Liver (tissue), 9 donors: ENCODE measurements around the gene DDA1. TPM values are rescaled to one million over a fixed set of nuclear protein-coding genes. Genes with fewer than 3 reads are reported as not detected.

ENCODE experiments used
- DNase-seq: peaks from one replicate; pipeline ENCODE4 v3.0.0-alpha.2; 2017; ENCODE audit warnings: low spot score
- H3K27ac ChIP-seq, 2 donors: one replicate each; pipeline ENCODE4 v1.7.0; 2013; ENCODE audit warnings: inconsistent platforms in 2 of 2, low read length in 2 of 2, control low read depth in 1 of 2, low read depth in 1 of 2, mild to moderate bottlenecking in 1 of 2
- H3K27me3 ChIP-seq, 4 donors: one replicate each; pipeline versions ENCODE4 v1.6.1 to v1.7.0; 2013; ENCODE audit warnings: low read length in 3 of 4, inconsistent platforms in 1 of 4, mild to moderate bottlenecking in 1 of 4, moderate library complexity in 1 of 4; ENCODE audit not compliant: control insufficient read depth in 4 of 4, insufficient read depth in 4 of 4
- H3K36me3 ChIP-seq, 4 donors: one replicate each; pipeline versions ENCODE4 v1.6.1 to v1.7.0; 2013; ENCODE audit warnings: low read length in 3 of 4, mild to moderate bottlenecking in 3 of 4, low read depth in 1 of 4, moderate library complexity in 1 of 4; ENCODE audit not compliant: control insufficient read depth in 4 of 4, insufficient read depth in 3 of 4
- H3K4me1 ChIP-seq, 4 donors: one replicate each; pipeline versions ENCODE4 v1.6.1 to v1.7.0; 2013; ENCODE audit warnings: low read length in 3 of 4, mild to moderate bottlenecking in 3 of 4, moderate library complexity in 1 of 4; ENCODE audit not compliant: control insufficient read depth in 4 of 4, insufficient read depth in 4 of 4
- H3K4me3 ChIP-seq, 3 donors: one replicate each; pipeline versions ENCODE4 v1.6.1 to v1.7.0; 2013; ENCODE audit warnings: low read length in 3 of 3, control low read depth in 1 of 3, low read depth in 1 of 3, mild to moderate bottlenecking in 1 of 3
- H3K9ac ChIP-seq, 2 donors: one replicate each; pipeline ENCODE4 v1.7.0; 2013; ENCODE audit warnings: low read length in 2 of 2, mild to moderate bottlenecking in 2 of 2, moderate library complexity in 2 of 2, control low read depth in 1 of 2, low read depth in 1 of 2
- H3K9me3 ChIP-seq, 4 donors: one replicate each; pipeline versions ENCODE4 v1.6.1 to v1.7.0; 2013; ENCODE audit warnings: low read length in 3 of 4; ENCODE audit not compliant: control insufficient read depth in 4 of 4
- EGR1 ChIP-seq, 2 donors: IDR thresholded peaks; 2 replicates each; pipeline ENCODE4 v1.6.1; 2016 to 2018; ENCODE audit warnings: antibody characterized with exemption in 2 of 2, low read depth in 2 of 2
- FOXA1 ChIP-seq: IDR thresholded peaks from 2 replicates; pipeline ENCODE4 v1.6.1; 2016; ENCODE audit warnings: antibody characterized with exemption
- FOXA2 ChIP-seq: IDR thresholded peaks from 2 replicates; pipeline ENCODE4 v1.6.1; 2016; ENCODE audit warnings: antibody characterized with exemption
- GABPA ChIP-seq, 2 donors: IDR thresholded peaks in 1 of 2; conservative IDR thresholded peaks in 1 of 2; 2 replicates each; pipeline ENCODE4 v1.6.1; 2016; ENCODE audit warnings: antibody characterized with exemption in 2 of 2, mild to moderate bottlenecking in 1 of 2, moderate library complexity in 1 of 2
- HNF4A ChIP-seq, 2 donors: conservative IDR thresholded peaks; 2 replicates each; pipeline ENCODE4 v1.6.1; 2016; ENCODE audit warnings: antibody characterized with exemption in 2 of 2, mild to moderate bottlenecking in 2 of 2
- HNF4G ChIP-seq: IDR thresholded peaks from 2 replicates; pipeline ENCODE4 v1.6.1; 2016; ENCODE audit warnings: antibody characterized with exemption
- JUND ChIP-seq, 2 donors: IDR thresholded peaks; 2 replicates each; pipeline ENCODE4 v1.6.1; 2016; ENCODE audit warnings: antibody characterized with exemption in 2 of 2
- RAD21 ChIP-seq, 2 donors: IDR thresholded peaks; 2 replicates each; pipeline ENCODE4 v1.6.1; 2016; ENCODE audit warnings: antibody characterized with exemption in 2 of 2, mild to moderate bottlenecking in 2 of 2
- RXRA ChIP-seq, 2 donors: IDR thresholded peaks; 2 replicates each; pipeline ENCODE4 v1.6.1; 2017 to 2018; ENCODE audit warnings: antibody characterized with exemption in 2 of 2, mild to moderate bottlenecking in 1 of 2
- TAF1 ChIP-seq: conservative IDR thresholded peaks from 2 replicates; pipeline ENCODE4 v1.6.1; 2016; ENCODE audit warnings: antibody characterized with exemption, mild to moderate bottlenecking
- YY1 ChIP-seq: IDR thresholded peaks from 2 replicates; pipeline ENCODE4 v1.6.1; 2016; ENCODE audit warnings: antibody characterized with exemption, mild to moderate bottlenecking
- WGBS: extraction: QIAGEN DNeasy Blood & Tissue Kit; methylation state at CpG from one replicate; pipeline ENCODE4 v1.1.7; 2013; 5-methylcytosine and 5-hydroxymethylcytosine counted together
- polyA plus RNA-seq, 2 donors: library from polyadenylated mRNA; stranded (reverse) in 1 of 2; unstranded in 1 of 2; fragments of 200-250 nt in 1 of 2; fragments of >200 nt in 1 of 2; fragmentation: Nextera tagmentation in 1 of 2; extraction: Ambion mirVana in 1 of 2; gene quantifications; one replicate each; pipeline versions ENCODE4 v1.2.1 to v1.2.3, GENCODE V29; 2013 to 2015
- total RNA-seq, 2 donors: library from RNA; depleted of rRNA; stranded (reverse); fragments of >200 nt; gene quantifications; one replicate each; pipeline ENCODE4 v1.2.3, GENCODE V29; 2014
- TF ChIP-seq, protein P1 (sequence below): IDR thresholded peaks from 2 replicates; pipeline ENCODE4 v1.6.1; 2016; ENCODE audit warnings: antibody characterized with exemption
- TF ChIP-seq, protein P2 (sequence below): IDR thresholded peaks from 2 replicates; pipeline ENCODE4 v1.6.1; 2016; ENCODE audit warnings: antibody characterized with exemption, mild to moderate bottlenecking
- TF ChIP-seq, protein P3 (sequence below): IDR thresholded peaks from 2 replicates; pipeline ENCODE4 v1.6.1; 2016; ENCODE audit warnings: antibody characterized with exemption
- TF ChIP-seq, protein P4 (sequence below): fragments of 150-350 bp; IDR thresholded peaks from 2 replicates; pipeline ENCODE4 v1.5.1; 2017; ENCODE audit warnings: improper control_type of control experiment, low read depth, low read length; ENCODE audit not compliant: missing input control
- donor health status: healthy.
- donor health status: healthy.
- donor health status: healthy.
- donor health status: healthy.
- donor health status: healthy.

Gene DDA1
- total and polyA plus RNA-seq, 4 donors = 7.9 to 37.9 (median 20.8) TPM

DNA sequence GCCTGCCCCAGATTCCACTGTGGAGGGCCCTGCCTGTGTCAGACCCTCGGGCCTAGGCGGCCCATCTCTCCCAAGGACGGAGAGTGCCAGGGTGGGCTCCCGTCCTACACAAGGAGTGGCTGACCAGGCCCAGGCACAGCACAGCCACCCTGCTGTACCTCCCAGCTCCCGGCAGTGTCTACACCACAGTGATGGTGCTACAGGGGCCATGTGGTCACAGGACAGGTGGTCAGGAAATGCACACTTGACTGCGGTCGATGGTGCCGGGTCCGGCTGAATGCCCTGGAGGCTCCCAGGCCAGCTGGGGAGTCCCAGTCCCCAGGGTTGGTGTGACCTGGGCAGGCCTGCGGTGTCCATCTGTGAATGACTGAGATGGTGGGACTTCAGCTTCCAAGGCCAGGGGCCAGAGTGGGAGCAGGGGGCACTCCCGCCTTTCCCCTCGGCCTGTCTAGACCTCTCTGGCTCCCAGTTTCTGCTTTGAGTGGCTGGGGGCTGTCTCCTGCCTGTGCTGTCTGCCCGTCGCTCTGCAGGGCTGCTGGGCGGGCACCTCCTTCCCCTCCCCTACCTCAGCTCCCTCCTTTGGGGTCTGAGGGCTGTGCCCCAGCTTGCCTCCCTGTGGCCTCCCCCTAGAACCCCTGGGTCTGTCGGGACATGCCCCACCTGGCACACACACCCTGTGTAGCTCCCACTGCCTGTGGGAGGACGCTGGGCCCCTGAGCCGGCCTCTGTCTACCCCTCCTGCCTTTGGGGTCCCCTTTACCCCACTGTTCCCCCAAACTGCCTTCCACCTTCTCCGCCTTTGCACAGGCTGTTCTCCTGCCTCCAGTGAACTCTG is 12.5 kb downstream of the DDA1 start:
- Histone ChIP-seq H3K9ac (no peak overlapping the region), H3K36me3 (peaks cover 10 to 27% (median 15%) of the 10 kb centered on the region in 4 donors), H3K4me1 (peaks cover 1 to 20% (median 14%) of the 10 kb centered on the region in 4 donors), H3K27me3 (no peaks in the 10 kb centered on the region), H3K27ac (no peak overlapping the region), H3K4me3 (no peak overlapping the region), H3K9me3 (no peaks in the 10 kb centered on the region)
- no peak for DNase-seq
- TF ChIP-seq FOXA2 = no peak
- no peak for TF ChIP-seq FOXA1
- TF ChIP-seq, protein P1, sequence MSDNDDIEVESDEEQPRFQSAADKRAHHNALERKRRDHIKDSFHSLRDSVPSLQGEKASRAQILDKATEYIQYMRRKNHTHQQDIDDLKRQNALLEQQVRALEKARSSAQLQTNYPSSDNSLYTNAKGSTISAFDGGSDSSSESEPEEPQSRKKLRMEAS = no peak
- TF ChIP-seq YY1 = no peak
- WGBS = 96% methylated on average over 19 of the region's 19 CpGs

DNA sequence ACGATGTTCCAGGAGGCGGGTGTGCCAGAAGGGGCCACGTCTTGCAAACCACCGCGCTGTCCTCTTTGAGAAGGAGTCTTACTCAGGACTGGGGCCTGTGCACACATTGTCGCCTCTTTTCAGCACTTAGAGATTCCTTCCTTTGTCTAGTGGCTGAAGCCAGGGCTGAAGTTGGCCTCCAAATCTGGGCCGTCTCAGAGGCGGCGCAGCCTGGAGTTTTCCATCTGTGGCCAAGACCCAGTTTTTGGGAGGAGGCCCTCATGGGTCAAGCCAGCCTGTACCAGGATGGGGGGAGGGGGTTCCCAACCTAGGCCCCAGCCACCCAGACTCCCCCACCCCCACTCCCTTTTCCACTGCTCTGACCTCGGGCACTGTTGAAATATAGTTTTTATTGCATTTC is 13.5 kb downstream of the DDA1 start:
- TF ChIP-seq EGR1 (IDR thresholded peaks at IDR 0.05; ENCODE audit: low read depth in 2 of 2) (no peak), TAF1 (no peak), GABPA (IDR thresholded peaks at IDR 0.05 in 1 of 2, conservative IDR thresholded peaks at IDR 0.05 in 1 of 2) (no peak), HNF4A (conservative IDR thresholded peaks at IDR 0.05) (no peak), FOXA2 (no peak)
- TF ChIP-seq, protein P2, sequence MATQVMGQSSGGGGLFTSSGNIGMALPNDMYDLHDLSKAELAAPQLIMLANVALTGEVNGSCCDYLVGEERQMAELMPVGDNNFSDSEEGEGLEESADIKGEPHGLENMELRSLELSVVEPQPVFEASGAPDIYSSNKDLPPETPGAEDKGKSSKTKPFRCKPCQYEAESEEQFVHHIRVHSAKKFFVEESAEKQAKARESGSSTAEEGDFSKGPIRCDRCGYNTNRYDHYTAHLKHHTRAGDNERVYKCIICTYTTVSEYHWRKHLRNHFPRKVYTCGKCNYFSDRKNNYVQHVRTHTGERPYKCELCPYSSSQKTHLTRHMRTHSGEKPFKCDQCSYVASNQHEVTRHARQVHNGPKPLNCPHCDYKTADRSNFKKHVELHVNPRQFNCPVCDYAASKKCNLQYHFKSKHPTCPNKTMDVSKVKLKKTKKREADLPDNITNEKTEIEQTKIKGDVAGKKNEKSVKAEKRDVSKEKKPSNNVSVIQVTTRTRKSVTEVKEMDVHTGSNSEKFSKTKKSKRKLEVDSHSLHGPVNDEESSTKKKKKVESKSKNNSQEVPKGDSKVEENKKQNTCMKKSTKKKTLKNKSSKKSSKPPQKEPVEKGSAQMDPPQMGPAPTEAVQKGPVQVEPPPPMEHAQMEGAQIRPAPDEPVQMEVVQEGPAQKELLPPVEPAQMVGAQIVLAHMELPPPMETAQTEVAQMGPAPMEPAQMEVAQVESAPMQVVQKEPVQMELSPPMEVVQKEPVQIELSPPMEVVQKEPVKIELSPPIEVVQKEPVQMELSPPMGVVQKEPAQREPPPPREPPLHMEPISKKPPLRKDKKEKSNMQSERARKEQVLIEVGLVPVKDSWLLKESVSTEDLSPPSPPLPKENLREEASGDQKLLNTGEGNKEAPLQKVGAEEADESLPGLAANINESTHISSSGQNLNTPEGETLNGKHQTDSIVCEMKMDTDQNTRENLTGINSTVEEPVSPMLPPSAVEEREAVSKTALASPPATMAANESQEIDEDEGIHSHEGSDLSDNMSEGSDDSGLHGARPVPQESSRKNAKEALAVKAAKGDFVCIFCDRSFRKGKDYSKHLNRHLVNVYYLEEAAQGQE = no peak
- no peak for DNase-seq
- Histone ChIP-seq H3K27ac (no peak overlapping the region), H3K27me3 (no peaks in the 10 kb centered on the region), H3K9ac (no peak overlapping the region), H3K9me3 (no peaks in the 10 kb centered on the region), H3K4me1 (peaks cover 1 to 20% (median 14%) of the 10 kb centered on the region in 4 donors), H3K36me3 (peaks cover 10 to 27% (median 15%) of the 10 kb centered on the region in 4 donors), H3K4me3 (no peak overlapping the region)
- 86% methylated on average over 10 of the region's 10 CpGs for WGBS

DNA sequence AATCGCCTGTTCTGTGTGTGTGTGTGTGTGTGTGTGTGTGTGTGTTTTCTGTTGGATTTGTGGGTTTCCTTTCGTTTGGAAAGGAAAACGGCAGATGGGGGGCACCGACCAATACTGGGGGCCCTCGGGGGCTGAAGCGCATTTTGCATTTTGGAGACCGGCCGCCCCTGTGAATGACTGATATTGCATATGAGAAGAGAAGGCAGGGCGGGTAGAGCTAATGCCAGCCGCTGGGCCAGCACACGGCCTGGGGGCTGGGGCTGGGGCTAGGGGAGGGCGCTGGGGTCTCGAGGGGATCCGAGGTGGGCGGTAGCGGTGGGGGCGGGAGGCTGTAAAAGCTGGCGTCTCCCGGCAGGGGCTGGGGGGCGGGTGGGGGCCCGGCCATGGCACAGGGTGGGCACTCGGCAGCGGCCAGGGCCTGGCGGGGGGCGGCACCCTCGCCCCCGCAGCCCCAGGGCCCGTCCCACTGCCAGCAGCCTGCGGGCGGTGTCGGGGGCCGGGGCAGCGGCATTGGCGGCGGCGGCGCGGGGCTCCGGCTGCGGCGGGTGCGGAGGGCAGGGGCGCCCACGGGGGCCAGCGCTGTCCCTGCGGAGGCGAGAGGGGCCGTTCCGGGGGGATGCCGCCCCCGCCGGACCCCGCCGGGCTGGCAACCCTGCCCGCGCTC is 14.1 kb downstream of the DDA1 start:
- no peak for DNase-seq
- H3K27ac ChIP-seq = no peak overlapping the region
- WGBS = 67% methylated on average over 56 of the region's 56 CpGs
- TF ChIP-seq EGR1 (IDR thresholded peaks at IDR 0.05; ENCODE audit: low read depth in 2 of 2) = no peak
- TF ChIP-seq HNF4G = no peak
- TF ChIP-seq FOXA1 = no peak
- TF ChIP-seq JUND (IDR thresholded peaks at IDR 0.05) = no peak
- no peak for TF ChIP-seq GABPA (IDR thresholded peaks at IDR 0.05 in 1 of 2, conservative IDR thresholded peaks at IDR 0.05 in 1 of 2)
- TF ChIP-seq, protein P3, sequence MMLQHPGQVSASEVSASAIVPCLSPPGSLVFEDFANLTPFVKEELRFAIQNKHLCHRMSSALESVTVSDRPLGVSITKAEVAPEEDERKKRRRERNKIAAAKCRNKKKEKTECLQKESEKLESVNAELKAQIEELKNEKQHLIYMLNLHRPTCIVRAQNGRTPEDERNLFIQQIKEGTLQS = no peak
- TF ChIP-seq HNF4A (conservative IDR thresholded peaks at IDR 0.05) = no peak
- no peak for TF ChIP-seq RXRA (IDR thresholded peaks at IDR 0.05)
- TF ChIP-seq YY1 = no peak
- TF ChIP-seq, protein P4, sequence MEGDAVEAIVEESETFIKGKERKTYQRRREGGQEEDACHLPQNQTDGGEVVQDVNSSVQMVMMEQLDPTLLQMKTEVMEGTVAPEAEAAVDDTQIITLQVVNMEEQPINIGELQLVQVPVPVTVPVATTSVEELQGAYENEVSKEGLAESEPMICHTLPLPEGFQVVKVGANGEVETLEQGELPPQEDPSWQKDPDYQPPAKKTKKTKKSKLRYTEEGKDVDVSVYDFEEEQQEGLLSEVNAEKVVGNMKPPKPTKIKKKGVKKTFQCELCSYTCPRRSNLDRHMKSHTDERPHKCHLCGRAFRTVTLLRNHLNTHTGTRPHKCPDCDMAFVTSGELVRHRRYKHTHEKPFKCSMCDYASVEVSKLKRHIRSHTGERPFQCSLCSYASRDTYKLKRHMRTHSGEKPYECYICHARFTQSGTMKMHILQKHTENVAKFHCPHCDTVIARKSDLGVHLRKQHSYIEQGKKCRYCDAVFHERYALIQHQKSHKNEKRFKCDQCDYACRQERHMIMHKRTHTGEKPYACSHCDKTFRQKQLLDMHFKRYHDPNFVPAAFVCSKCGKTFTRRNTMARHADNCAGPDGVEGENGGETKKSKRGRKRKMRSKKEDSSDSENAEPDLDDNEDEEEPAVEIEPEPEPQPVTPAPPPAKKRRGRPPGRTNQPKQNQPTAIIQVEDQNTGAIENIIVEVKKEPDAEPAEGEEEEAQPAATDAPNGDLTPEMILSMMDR = no peak
- no peak for TF ChIP-seq RAD21 (IDR thresholded peaks at IDR 0.05)
- no peak for TF ChIP-seq FOXA2
- TF ChIP-seq, protein P2 = no peak
- no peak for TF ChIP-seq TAF1

More for the DNA sequence above, 14.1 kb downstream of the DDA1 start:
- Histone ChIP-seq H3K36me3 (peaks cover 10 to 27% (median 15%) of the 10 kb centered on the region in 4 donors), H3K9me3 (no peaks in the 10 kb centered on the region), H3K9ac (no peak overlapping the region), H3K27me3 (no peaks in the 10 kb centered on the region), H3K4me3 (no peak overlapping the region), H3K4me1 (peaks cover 5 to 23% (median 14%) of the 10 kb centered on the region in 4 donors)
